VCaP (cell line): ENCODE results near the gene TUBB4B.

Experiments
- H3K27ac ChIP-seq: fragments of 450-650 bp; 2 replicates; pipeline ENCODE4 v1.5.1; 2017
- CTCF ChIP-seq: fragments of 450-650 bp; conservative IDR thresholded peaks from 2 replicates; pipeline ENCODE4 v1.5.1; 2017; ENCODE audit warnings: mild to moderate bottlenecking, moderate library complexity

Gene TUBB4B

GRCh38 chr9:137277329-137278041 lies 36.4 kb downstream of the TUBB4B start, which contains the start of gene TOR4A:
Gene TOR4A (plus strand): TSS chr9:137277726. CDS start chr9:137278690, 964 bp downstream.
- H3K27ac ChIP-seq: no peak within 1 kb of the TSS
- TF ChIP-seq CTCF: no peak

GRCh38 chr9:137278061-137278701 lies 37.1 kb downstream of the TUBB4B start:
- H3K27ac ChIP-seq: no peak overlapping the region
- no peak for TF ChIP-seq CTCF

GRCh38 chr9:137278721-137279711 lies 37.9 kb downstream of the TUBB4B start:
- no peak overlapping the region for H3K27ac ChIP-seq

GRCh38 chr9:137279741-137280473 lies 38.8 kb downstream of the TUBB4B start:
- H3K27ac ChIP-seq: no peak overlapping the region
- no peak for TF ChIP-seq CTCF

More at GRCh38 chr9:137278721-137279711, 37.9 kb downstream of the TUBB4B start:
- no peak for TF ChIP-seq CTCF

- no peak for TF ChIP-seq CTCF
These were observed 39.6 kb downstream of the TUBB4B start for GRCh38 chr9:137280474-137281344.

GRCh38 chr9:137281345-137282116 lies 40.4 kb downstream of the TUBB4B start:
- H3K27ac ChIP-seq: peak overlapping the region; percentile 79
- TF ChIP-seq CTCF: no peak

More at GRCh38 chr9:137280474-137281344, 39.6 kb downstream of the TUBB4B start:
- H3K27ac ChIP-seq: peak overlapping the region; percentile 79
